HG02884 (cell line): ENCODE measurements around the gene PIP5K1C.
"Not testable (repeated sequence)": the region's sequence is repeated elsewhere in the genome, so short reads cannot be mapped to it uniquely, and the experiment has no call there.

ENCODE experiments used
- ATAC-seq: cut with Tn5 transposase; IDR thresholded peaks from one replicate; pipeline ENCODE4 v1.9.1; 2021; ENCODE audit warnings: mild to moderate bottlenecking, moderate library complexity; ENCODE audit not compliant: unreplicated experiment

The PIP5K1C gene

DNA sequence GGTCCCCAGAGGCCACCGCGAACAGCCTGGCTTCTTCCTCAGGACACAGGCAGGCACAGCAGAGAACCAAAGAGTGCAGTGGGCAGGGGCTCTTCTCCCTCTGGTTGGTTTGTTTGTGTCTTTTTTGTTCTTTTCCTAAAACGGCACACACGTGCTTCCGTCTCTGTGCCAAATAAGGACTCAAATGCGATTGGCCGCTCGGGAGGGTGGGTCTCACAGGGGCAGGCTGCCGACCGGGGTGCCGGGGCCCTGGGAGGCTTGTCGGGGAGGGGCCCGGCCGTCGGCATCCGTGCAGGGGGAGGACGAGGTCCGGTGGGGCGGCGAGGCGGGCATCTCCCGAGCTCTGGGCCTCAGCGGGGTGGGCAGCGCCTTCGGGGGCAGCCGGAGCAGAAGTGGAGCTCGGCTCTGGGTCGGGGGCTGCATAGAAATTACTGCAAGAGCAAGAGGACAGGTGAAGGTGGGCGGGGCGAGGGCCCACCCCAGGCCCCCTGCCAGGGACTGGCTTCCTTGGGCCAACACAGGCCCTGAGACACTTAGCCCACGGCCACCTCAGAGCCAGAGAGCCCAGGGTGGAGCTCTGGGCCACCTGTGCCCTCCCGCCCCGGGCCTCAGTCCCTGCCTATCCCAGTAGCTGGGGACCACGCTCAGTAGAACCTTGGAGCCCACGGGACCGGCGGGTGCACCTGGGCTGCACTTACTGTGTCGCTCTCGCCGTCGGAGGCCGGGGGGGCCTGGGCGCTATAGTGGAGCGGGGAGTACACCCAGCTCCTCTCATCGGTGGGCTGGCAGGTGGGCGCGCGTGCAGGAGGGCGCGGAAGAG lies 67.3 kb downstream of the PIP5K1C start:
- no peak for ATAC-seq

DNA sequence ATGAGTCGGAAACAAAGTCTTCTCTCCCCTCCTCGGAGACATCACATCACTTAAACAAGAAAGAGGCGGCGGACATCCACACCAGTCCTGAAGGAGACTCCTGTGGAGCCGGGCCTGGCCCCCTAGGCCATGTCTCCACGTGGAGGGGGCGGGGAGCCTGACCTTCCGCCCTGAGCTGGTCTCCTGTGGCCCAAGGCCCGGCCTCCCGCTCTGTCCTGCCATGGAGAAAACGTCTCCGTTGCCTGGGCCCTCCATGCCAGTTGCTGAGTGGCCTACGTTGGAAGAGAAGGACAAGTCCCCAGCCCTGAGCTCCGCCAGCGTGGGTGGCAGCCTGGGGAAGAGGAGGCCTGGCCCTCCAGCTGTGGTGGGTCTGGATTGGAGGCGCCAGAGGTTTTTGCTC lies 68.2 kb downstream of the PIP5K1C start:
- ATAC-seq, result no peak

DNA sequence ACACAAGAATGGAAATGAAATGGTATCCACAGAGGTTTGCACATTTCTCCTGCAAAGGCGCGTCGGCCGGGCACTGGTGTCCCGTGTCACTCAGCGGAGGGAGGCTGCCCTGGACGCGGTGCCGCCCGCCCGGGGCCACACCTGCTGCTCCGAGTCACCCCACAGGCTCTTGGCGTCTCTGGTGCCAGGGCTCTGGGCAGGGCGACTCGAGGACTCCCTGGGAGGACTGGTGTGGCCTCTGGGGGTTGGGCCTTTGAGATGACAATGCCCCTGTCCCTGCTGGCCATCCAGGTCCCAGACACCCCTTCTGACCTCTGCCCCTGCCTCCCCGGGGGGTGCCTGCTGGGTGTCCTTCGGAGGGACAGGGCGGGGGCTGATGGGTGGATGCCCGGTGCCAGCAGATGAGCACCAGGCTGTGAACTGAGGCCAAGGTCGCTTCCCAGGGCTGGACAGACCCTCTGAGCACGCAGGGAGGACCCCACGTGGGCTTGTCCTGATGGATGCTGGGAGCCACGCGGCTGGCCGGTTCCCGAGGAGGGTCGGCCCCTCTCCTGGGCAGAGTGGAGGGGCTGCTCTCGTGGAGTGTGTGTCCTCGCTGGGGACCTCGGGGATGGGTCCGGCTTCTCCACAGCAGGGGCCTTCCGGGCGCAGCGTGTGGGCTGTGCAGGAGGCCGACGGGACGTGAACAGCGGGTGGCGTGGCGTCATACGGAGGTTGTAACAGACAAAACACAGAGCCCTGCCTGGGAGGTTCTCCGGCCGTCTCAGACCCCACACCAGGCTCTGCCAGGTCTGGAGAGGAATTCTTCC lies 69.0 kb downstream of the PIP5K1C start:
- ATAC-seq, result no peak

GRCh38 chr19:3628766-3629165 lies 71.5 kb downstream of the PIP5K1C start:
- not testable (repeated sequence) for ATAC-seq

GRCh38 chr19:3627351-3627723 lies 72.9 kb downstream of the PIP5K1C start:
- ATAC-seq, result no peak

GRCh38 chr19:3626473-3627350 lies 73.6 kb downstream of the PIP5K1C start, which contains the start of gene CACTIN:
CACTIN (minus strand) TSS chr19:3626790; CDS start chr19:3626762, 28 bp downstream.
- ATAC-seq, result peak; percentile 80

- ATAC-seq, result no peak
Observed at GRCh38 chr19:3625996-3626472, 74.2 kb downstream of the PIP5K1C start.

DNA sequence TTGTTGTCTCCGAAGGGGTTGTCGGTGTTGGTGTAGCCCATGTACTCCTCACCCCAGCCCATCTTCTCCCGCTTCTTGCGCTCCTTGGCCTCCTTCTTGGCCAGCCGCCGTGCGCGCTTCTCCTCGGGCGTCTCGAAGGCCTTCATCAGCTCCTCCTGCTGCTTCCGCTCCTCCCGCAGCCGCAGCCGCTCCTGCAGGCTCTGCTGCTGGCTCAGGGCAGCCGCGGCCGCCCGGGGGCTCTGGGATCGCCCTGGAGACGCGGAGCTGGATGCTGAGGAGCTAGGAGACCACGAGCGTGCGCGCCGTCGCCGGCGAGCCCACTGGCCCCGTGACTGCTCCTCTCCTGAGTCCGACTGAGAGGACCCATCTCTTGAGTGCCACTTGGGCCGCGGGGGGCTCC lies 76.6 kb downstream of the PIP5K1C start:
- ATAC-seq, result no peak

GRCh38 chr19:3622224-3622623 lies 78.0 kb downstream of the PIP5K1C start:
- no peak for ATAC-seq

DNA sequence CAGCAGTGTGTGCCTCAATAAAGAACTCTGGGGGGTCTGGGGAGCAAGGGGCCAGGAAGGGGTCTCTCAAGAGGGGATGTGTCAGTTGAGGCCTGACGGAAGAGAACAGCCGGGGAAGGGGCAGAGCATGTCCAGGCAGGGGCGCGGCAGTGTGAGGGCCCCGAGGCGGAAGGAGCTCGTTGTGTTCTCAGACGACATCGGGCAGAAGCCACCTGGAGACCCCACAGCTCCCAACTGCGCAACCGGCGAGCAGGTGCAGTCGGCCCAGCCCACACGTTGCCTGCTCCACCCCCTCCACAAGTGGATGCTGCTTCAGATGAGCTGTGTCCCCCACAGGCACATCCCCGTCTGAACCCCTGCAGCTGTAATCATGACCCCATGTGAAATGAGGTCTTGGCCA lies 78.6 kb downstream of the PIP5K1C start:
- no peak for ATAC-seq

GRCh38 chr19:3620817-3621547 lies 79.3 kb downstream of the PIP5K1C start:
- no peak for ATAC-seq

DNA sequence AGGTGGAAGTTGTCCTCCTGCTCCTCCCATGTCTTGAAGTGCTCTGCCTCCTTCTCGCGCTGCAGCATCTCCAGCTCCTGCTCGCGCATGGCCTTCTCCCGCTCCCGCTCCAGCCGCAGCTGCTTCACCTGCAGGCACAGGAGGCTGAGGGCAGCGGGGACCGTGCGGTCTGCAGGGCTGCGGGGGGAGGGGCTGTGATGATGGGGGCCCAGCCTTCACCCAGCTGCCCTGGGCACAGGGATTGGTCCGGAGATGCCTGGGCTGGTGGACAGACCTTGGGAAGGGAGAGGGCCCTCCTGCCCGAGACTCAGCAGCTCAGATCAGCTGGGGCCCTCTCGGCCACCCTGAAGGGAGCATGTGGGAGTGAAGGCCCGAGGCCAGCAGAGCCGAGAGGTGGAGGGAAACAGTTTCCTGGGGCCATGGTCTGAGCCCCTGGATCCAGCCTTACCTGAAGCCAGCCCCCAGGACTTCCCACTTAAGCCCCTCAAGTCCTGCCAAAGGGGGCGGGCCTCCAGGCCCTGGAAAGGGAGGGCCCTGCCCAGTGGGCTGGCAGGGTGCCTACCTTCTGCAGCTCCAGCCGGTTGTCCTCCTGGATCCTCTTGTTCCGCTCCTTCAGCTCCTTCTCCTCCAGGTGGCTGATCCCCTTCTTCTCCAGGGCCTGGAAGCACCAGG lies 80.0 kb downstream of the PIP5K1C start:
- no peak for ATAC-seq

- no peak for ATAC-seq
Observed at GRCh38 chr19:3619631-3620012, 80.6 kb downstream of the PIP5K1C start.

- no peak for ATAC-seq
Observed at GRCh38 chr19:3618811-3619630, 81.2 kb downstream of the PIP5K1C start.

- no peak for ATAC-seq
Observed at GRCh38 chr19:3618144-3618810, 82.0 kb downstream of the PIP5K1C start.

DNA sequence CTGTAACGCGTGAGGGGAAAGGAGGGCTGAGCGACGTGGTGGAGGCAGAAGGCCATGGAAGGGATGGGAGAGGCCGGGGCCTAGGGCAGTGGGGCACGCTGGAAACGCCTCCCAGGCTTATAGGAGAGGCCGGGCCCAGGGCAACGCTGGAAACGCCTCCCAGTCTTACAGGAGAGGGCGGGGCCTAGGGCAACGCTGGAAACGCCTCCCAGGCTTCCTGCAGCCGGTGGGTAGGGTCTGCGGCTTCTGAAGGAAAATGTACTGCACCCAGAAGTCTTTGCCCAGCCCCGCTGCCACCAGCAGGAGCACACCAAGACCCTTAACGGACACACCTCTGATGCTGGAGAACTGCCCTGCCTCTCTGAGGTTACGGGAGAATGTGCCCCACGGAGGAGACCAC lies 82.8 kb downstream of the PIP5K1C start:
- ATAC-seq, result no peak

DNA sequence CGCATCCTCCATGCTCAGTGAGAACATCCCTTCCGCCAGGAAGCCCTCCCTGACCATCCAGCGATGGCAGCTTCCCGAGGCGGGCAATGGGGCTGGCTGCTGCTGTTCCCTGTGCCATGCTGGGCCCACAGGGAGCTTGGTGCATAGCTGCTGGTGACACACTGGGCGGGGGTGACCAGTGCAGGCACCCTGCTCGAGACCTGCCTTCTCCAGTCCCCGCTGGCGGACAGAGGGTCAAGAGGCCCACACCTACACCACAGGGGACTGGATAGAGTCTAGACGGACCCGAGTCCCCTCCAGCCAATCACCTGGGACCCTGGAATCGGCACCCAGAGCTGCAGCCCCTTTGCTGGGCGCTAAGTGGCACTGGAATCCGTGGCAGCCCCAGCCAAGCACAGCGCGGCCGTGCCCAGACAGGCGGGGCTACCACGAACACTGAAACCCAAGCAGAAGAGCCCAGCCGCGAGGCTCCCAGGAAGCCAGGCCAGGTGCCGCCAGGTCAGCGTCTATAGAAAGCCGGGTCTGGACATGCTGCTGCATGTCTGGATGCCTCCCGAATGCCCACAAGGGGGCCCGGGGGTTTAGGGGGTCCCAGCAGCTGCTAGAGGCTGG lies 84.6 kb downstream of the PIP5K1C start:
- no peak for ATAC-seq
